TTC549 (cell line): Measurements from ENCODE around the gene KDM3B.
"Not testable (repeated sequence)": the region's sequence is repeated elsewhere in the genome, so short reads cannot be mapped to it uniquely, and the experiment has no call there.

Source experiments
- FAIRE-seq: peaks from 2 replicates; lab custom pipeline; 2012; peaks lifted over from hg19 to GRCh38; lab: Jason Lieb, UNC

Gene KDM3B

DNA sequence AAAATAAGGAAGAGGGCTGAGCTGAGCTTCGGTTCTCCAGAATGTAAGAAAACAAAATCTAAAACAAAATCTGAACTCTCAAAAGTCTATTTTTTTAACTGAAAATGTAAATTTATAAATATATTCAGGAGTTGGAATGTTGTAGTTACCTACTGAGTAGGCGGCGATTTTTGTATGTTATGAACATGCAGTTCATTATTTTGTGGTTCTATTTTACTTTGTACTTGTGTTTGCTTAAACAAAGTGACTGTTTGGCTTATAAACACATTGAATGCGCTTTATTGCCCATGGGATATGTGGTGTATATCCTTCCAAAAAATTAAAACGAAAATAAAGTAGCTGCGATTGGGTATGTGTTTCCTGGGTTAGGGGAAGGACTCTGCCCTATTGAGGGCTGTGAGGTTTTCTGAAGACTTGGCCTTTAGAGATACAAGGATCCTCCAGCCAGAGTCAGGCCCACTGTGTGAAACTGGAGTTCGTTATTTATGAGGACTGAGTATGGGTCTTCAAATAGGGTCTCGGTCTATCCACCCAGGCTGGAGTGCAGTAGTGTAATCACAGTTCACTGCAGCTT lies 116.6 kb downstream of the KDM3B start:
- FAIRE-seq: no peak

DNA sequence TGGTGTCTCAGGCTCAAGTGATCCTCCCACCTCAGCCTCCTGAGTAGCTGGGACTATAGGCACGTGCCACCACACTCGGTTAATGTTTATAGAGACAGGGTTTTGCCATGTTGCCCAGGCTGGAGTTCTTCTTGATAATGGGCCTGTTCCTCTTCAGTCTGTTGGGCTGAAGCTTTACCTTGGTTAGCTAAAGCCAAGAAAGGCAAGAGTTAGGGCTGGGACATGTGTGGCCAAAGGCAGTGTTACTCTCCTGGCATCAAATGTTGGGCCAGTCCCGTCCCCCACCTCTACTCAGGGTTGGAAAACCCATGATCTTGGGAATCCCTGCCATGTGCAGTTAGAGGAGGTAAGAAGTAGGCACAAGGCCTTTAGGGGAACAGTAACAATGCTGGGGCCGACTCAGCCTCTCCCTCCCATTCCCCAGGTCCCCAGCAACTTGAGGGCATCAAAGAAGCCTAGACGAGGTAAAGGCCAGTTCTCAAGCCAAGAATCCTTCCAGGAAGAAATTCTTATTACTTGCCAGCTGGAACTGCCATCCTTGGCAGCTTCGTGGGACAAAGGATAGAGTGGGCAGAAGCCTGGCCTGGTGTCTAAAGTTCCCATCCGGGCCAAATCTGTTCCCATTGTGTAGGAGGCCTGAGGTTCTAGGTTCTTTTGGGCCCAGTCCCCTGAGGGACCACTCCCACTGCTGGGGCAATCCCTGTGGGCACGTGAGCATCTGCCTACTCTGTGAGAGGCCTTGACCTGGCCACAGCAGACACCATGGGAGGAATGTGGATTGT lies 117.2 kb downstream of the KDM3B start:
- no peak for FAIRE-seq

DNA sequence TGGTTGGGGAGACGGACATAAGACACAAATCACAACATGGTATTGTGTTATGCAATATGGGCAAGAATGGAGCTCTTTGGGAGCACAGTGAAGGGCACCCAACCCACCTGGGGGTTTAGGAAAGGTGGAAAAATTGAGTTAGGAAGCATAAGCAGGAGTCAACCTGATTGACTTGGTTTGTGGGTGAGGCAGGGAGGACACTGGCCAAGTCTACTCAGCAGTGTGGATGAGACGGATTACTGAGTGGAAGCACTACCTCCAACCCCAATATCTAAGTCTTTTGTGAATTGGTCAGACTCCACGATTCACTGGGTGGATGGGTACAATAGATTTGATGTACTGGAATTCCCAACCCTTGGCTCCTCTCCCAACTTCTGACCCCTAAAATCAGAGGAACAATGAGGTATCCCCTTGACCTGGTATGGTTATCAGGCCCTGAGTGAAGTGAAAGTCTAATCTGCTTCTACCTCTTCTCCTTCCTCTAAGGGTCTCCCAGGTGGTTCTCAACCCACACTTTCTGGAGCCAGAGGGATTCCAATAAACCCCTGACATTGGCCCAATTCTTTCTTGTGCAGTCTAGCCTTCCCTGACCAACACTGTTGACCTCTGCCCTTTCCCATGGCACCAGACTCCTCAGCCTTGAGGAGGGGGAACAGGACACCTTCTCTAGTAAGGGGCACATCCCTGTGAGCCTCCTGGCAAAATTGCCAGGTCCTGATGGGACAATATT lies 118.0 kb downstream of the KDM3B start:
- FAIRE-seq: no peak

DNA sequence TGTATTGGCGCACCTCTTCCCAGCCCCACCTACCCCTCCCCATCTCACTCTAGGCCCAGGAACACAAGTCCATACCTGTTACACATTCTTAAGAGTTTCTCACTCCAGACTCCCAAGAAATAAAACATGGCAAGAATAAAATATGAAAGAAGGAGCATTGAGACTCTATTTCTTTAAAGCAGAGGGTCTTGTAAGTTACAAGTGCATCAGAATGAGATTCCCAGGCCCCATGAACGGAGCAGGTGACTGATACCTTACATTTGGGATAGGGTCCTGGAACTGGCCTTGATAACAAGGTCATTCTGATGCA lies 118.5 kb downstream of the KDM3B start:
- FAIRE-seq: no peak

DNA sequence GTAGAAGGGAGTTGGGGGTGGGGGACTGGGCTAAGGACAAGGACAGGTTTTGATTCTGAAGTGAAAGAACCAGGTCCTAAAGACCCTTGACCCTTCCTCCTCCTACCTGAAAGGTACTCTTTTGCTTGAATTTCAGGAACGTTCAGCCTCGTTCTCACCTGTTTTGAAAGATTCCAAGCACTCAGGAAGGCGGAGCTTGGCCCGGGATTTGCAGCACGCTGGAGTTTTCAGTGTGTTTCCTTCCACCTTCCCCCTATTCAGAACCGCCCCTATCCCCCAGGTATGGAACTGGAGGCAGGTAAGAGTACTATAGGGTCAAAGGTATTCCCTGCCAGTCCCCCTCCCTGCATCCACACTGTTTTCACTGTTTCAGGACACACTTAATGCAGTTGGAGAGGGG lies 119.9 kb downstream of the KDM3B start:
- FAIRE-seq: no peak

DNA sequence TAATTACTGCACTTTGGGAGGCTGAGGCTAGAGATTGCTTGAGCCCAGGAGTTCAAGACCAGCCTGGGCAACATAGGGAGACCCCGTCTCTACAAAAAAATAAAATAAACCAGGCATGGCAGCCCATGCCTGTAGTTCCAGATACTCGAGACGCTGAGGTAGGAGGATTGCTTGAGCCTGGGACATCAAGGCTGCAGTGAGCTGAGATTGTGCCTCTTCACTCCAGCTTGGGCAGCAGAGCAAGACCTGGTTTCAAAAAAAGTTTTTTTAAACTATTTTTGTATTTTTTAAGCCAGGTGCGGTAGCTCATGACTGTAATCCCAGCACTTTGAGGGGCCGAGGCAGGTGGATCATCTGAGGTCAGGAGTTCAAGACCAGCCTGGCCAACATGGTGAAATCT lies 120.7 kb downstream of the KDM3B start:
- FAIRE-seq: not testable (repeated sequence)

DNA sequence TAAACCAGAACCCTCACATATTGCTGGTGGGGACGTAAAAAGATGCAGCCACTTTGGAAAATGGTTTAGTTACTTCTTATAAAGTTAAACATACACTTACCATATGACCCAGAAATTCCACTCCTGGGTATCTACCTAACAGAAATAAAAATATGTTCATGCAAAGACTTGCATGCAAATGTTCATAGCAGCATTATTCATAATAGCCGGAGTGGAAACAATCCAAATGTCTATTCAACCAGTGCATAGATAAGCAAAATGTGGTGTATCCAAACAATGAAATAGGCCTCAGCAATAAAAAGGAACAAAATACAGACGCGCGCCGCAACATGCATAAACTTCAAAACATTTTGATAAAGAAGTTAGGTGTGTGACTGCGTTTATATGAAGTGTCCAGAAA lies 124.4 kb downstream of the KDM3B start:
- FAIRE-seq: no peak

DNA sequence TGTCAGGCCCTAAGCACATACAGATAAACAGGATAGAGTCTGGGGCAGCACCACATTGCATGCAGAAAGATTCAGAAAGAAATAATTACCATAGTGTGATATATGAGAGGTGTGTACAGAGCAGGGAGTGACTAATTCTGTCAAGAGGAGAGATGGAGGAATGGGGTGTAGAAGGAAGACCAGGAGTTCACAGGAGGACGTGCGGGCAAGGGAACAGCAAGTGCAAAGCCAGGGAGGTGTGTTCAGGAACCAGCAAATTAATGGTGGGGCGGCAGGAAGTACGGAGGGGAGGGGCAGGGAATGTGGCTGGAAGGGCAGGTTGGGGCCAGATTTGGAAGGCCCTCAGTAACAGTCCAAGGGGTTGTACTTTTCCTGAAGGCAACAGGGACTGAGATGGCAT lies 130.2 kb downstream of the KDM3B start:
- no peak for FAIRE-seq
